Activated CD8-positive, alpha-beta T cell treated with anti-CD3 and anti-CD28 coated beads, Interleukin-2, amount 10 ng/mL, durations not matched to agents 7 days and 5 days (primary cell): ENCODE results near the gene ECD. TPM values are rescaled to one million over a fixed set of nuclear protein-coding genes. Genes with fewer than 3 reads are reported as not detected.
A peak's percentile ranks its signal among the peaks of the same experiment; 100 is the strongest.
"Not testable (repeated sequence)": the region's sequence is repeated elsewhere in the genome, so short reads cannot be mapped to it uniquely, and the experiment has no call there.

Source experiments
- ATAC-seq: fragments of 150-1000 bp; cut with Tn5 transposase; one replicate; pipeline ENCODE4 v1.10.0; 2021; ENCODE audit warnings: moderate library complexity
- CTCF ChIA-PET: fragments of 350-600 bp; sonication (Branson Sonifier 250); formaldehyde crosslinking; loops from one replicate; lab custom pipeline; 2021; ENCODE audit warnings: antibody characterized with exemption; lab: Charles Lee
- POLR2A ChIA-PET: fragments of 350-600 bp; sonication (Branson Sonifier 250); formaldehyde crosslinking; loops from one replicate; lab custom pipeline; 2021; ENCODE audit warnings: antibody characterized with exemption; lab: Charles Lee
- DNase-seq: peaks from one replicate; pipeline ENCODE4 v3.0.0-alpha.2; 2020
- H3K27ac Mint-ChIP-seq: one replicate; pipeline ENCODE4 v1.8.0; 2021; ENCODE audit warnings: mild to moderate bottlenecking, mixed read lengths
- H3K27me3 Mint-ChIP-seq: one replicate; pipeline ENCODE4 v1.8.0; 2021; ENCODE audit warnings: low read depth, mixed read lengths
- H3K36me3 Mint-ChIP-seq: one replicate; pipeline ENCODE4 v1.8.0; 2021; ENCODE audit warnings: low read depth, mixed read lengths
- H3K4me1 Mint-ChIP-seq: one replicate; pipeline ENCODE4 v1.8.0; 2021; ENCODE audit warnings: low read depth, mixed read lengths
- H3K4me3 Mint-ChIP-seq: one replicate; pipeline ENCODE4 v1.8.0; 2021; ENCODE audit warnings: mild to moderate bottlenecking, mixed read lengths
- H3K9me3 Mint-ChIP-seq: one replicate; pipeline ENCODE4 v1.8.0; 2022; ENCODE audit warnings: mixed read lengths; ENCODE audit not compliant: insufficient read depth
- total RNA-seq, 2 experiments: library from RNA; stranded (reverse); gene quantifications; one replicate each; pipeline ENCODE4 v1.2.3, GENCODE V29; 2021

Gene ECD
- total RNA-seq, 2 experiments from 2014 or later, result 29.0 to 30.9 TPM

- ATAC-seq (no peak), DNase-seq (no peak)
- Mint-ChIP-seq H3K36me3 (peaks cover 6% of the 10 kb centered on the region), H3K4me1 (no peaks in the 10 kb centered on the region), H3K4me3 (no peak overlapping the region), H3K27me3 (no peaks in the 10 kb centered on the region), H3K9me3 (no peaks in the 10 kb centered on the region), H3K27ac (no peak overlapping the region)
- ChIA-PET CTCF (no interaction called here), POLR2A (no interaction called here)
Observed at GRCh38 chr10:73119952-73120351, 47.9 kb downstream of the ECD start.

- Mint-ChIP-seq H3K4me1 (no peaks in the 10 kb centered on the region), H3K9me3 (no peaks in the 10 kb centered on the region), H3K27ac (no peak overlapping the region), H3K36me3 (peaks cover 6% of the 10 kb centered on the region), H3K27me3 (no peaks in the 10 kb centered on the region), H3K4me3 (no peak overlapping the region)
- ChIA-PET POLR2A (no interaction called here), CTCF (no interaction called here)
- no peak for ATAC-seq
- no peak for DNase-seq
Observed at GRCh38 chr10:73119457-73119856, 48.4 kb downstream of the ECD start.

GRCh38 chr10:73117976-73118743 lies 49.6 kb downstream of the ECD start:
- CTCF ChIA-PET, result interaction anchor here (1.0 kb wide), 2 partner anchors 19 to 23 kb away, joined by 3 read pairs; no protein-coding TSS in a partner anchor
- DNase-seq (no peak), ATAC-seq (no peak)
- H3K4me1 Mint-ChIP-seq, result no peaks in the 10 kb centered on the region
- H3K27me3 Mint-ChIP-seq, result no peaks in the 10 kb centered on the region
- no peak overlapping the region for H3K27ac Mint-ChIP-seq
- no peak overlapping the region for H3K4me3 Mint-ChIP-seq
- peaks cover 4% of the 10 kb centered on the region for H3K36me3 Mint-ChIP-seq
- POLR2A ChIA-PET, result no interaction called here
- H3K9me3 Mint-ChIP-seq, result no peaks in the 10 kb centered on the region

- Mint-ChIP-seq H3K27me3 (no peaks in the 10 kb centered on the region), H3K36me3 (peaks cover 7% of the 10 kb centered on the region), H3K27ac (no peak overlapping the region), H3K9me3 (no peaks in the 10 kb centered on the region), H3K4me3 (no peak overlapping the region), H3K4me1 (peaks cover 4% of the 10 kb centered on the region)
- no peak for DNase-seq
- ChIA-PET CTCF (interaction anchor here (0.7 kb wide), 1 partner anchor 59 kb away, joined by 5 read pairs; no protein-coding TSS in a partner anchor), POLR2A (no interaction called here)
- ATAC-seq, result no peak
Observed at GRCh38 chr10:73116017-73116416, 51.8 kb downstream of the ECD start.

- Mint-ChIP-seq H3K27me3 (no peaks in the 10 kb centered on the region), H3K4me1 (peaks cover 15% of the 10 kb centered on the region), H3K4me3 (no peak overlapping the region), H3K27ac (no peak overlapping the region), H3K36me3 (peaks cover 25% of the 10 kb centered on the region), H3K9me3 (peaks cover 3% of the 10 kb centered on the region)
- ATAC-seq (no peak), DNase-seq (no peak)
- POLR2A ChIA-PET, result interaction anchor here (1.2 kb wide), 1 partner anchor 16 kb away, joined by 4 read pairs; the partner anchor contains the start of gene P4HA1
- CTCF ChIA-PET, result interaction anchor here (1.0 kb wide), 1 partner anchor 17 kb away, joined by 6 read pairs; the partner anchor contains the start of gene P4HA1
Observed at GRCh38 chr10:73113551-73113950, 54.3 kb downstream of the ECD start.

GRCh38 chr10:73112032-73112431 lies 55.8 kb downstream of the ECD start:
- not testable (repeated sequence) for H3K9me3 Mint-ChIP-seq, ATAC-seq, DNase-seq, H3K27ac Mint-ChIP-seq, H3K4me3 Mint-ChIP-seq, H3K27me3 Mint-ChIP-seq
- H3K4me1 Mint-ChIP-seq, result peaks cover 15% of the 10 kb centered on the region
- POLR2A ChIA-PET, result interaction anchor here (0.6 kb wide), 1 partner anchor 13 kb away, joined by 4 read pairs; no protein-coding TSS in a partner anchor
- CTCF ChIA-PET, result interaction anchor here (3.2 kb wide), 1 partner anchor 16 kb away, joined by 36 read pairs; the partner anchor contains the start of gene P4HA1
- peaks cover 27% of the 10 kb centered on the region for H3K36me3 Mint-ChIP-seq

GRCh38 chr10:73110345-73110849 lies 57.4 kb downstream of the ECD start, which contains the start of gene NUDT13:
NUDT13 (plus strand) TSS chr10:73110455; CDS start chr10:73114366, 3,911 bp downstream.
- Mint-ChIP-seq H3K36me3 (peaks cover 31% of the 10 kb centered on the region), H3K27me3 (no peaks in the 10 kb centered on the region), H3K9me3 (peaks cover 3% of the 10 kb centered on the region), H3K27ac (peak within 1 kb of the TSS; percentile 90), H3K4me1 (peaks cover 15% of the 10 kb centered on the region), H3K4me3 (peak within 1 kb of the TSS; percentile 82)
- peak; percentile 84 for ATAC-seq
- ChIA-PET CTCF (interaction anchor here (1.0 to 3.2 kb wide), 5 partner anchors 11 to 50 kb away, joined by 3 to 36 read pairs (median 8); partner anchors contain the start of gene P4HA1), POLR2A (interaction anchor here (0.6 to 2.2 kb wide), 6 partner anchors 8 to 19 kb away, joined by 3 to 9 read pairs (median 4); partner anchors contain the start of gene P4HA1)
- DNase-seq, result peak; percentile 58

GRCh38 chr10:73109248-73109652 lies 58.6 kb downstream of the ECD start:
- ChIA-PET POLR2A (interaction anchor here (2.2 kb wide), 1 partner anchor 12 kb away, joined by 9 read pairs; the partner anchor contains the start of gene P4HA1), CTCF (interaction anchor here (0.7 to 3.2 kb wide), 3 partner anchors 10 to 420 kb away, joined by 4 to 36 read pairs (median 14); partner anchors contain the start of gene P4HA1)
- Mint-ChIP-seq H3K4me1 (peaks cover 15% of the 10 kb centered on the region), H3K36me3 (peaks cover 31% of the 10 kb centered on the region)
- not testable (repeated sequence) for H3K4me3 Mint-ChIP-seq, H3K9me3 Mint-ChIP-seq, H3K27ac Mint-ChIP-seq, DNase-seq, ATAC-seq, H3K27me3 Mint-ChIP-seq

GRCh38 chr10:73106301-73106700 lies 61.5 kb downstream of the ECD start:
- H3K27me3 Mint-ChIP-seq, result no peaks in the 10 kb centered on the region
- no peak overlapping the region for H3K4me3 Mint-ChIP-seq
- H3K36me3 Mint-ChIP-seq, result peaks cover 33% of the 10 kb centered on the region
- no peak for ATAC-seq
- H3K4me1 Mint-ChIP-seq, result peaks cover 13% of the 10 kb centered on the region
- CTCF ChIA-PET, result no interaction called here
- H3K9me3 Mint-ChIP-seq, result peaks cover 3% of the 10 kb centered on the region
- POLR2A ChIA-PET, result no interaction called here
- H3K27ac Mint-ChIP-seq, result no peak overlapping the region
- no peak for DNase-seq

- H3K9me3 Mint-ChIP-seq, result no peaks in the 10 kb centered on the region
- no peak overlapping the region for H3K4me3 Mint-ChIP-seq
- DNase-seq (no peak), ATAC-seq (no peak)
- H3K4me1 Mint-ChIP-seq, result peaks cover 18% of the 10 kb centered on the region
- no peaks in the 10 kb centered on the region for H3K27me3 Mint-ChIP-seq
- CTCF ChIA-PET, result interaction anchor here (0.7 to 3.2 kb wide), 4 partner anchors 11 to 60 kb away, joined by 3 to 16 read pairs (median 8); partner anchors contain the start of gene NUDT13
- H3K36me3 Mint-ChIP-seq, result peaks cover 13% of the 10 kb centered on the region
- POLR2A ChIA-PET, result interaction anchor here (0.7 kb wide), 1 partner anchor 55 kb away, joined by 4 read pairs; no protein-coding TSS in a partner anchor
- no peak overlapping the region for H3K27ac Mint-ChIP-seq
Observed at GRCh38 chr10:73099141-73099540, 68.7 kb downstream of the ECD start.

- DNase-seq, result no peak
- Mint-ChIP-seq H3K4me1 (peaks cover 29% of the 10 kb centered on the region), H3K4me3 (peak overlapping the region; percentile 90), H3K27me3 (no peaks in the 10 kb centered on the region), H3K27ac (peak overlapping the region; percentile 91), H3K36me3 (peaks cover 17% of the 10 kb centered on the region), H3K9me3 (no peaks in the 10 kb centered on the region)
- CTCF ChIA-PET, result interaction anchor here (0.6 to 4.8 kb wide), 24 partner anchors 13 to 155 kb away, joined by 3 to 86 read pairs (median 4); partner anchors contain the start of genes ECD, FAM149B1 and NUDT13
- no peak for ATAC-seq
- POLR2A ChIA-PET, result interaction anchor here (0.6 to 1.9 kb wide), 8 partner anchors 12 to 262 kb away, joined by 3 to 13 read pairs (median 5); partner anchors contain the start of genes ECD, FAM149B1 and NUDT13
Observed at GRCh38 chr10:73097305-73097670, 70.5 kb downstream of the ECD start.
